HG03439 (cell line): ENCODE measurements around the gene LAMB4.

Source experiments
- ATAC-seq: cut with Tn5 transposase; IDR thresholded peaks from one replicate; pipeline ENCODE4 v1.9.1; 2021; ENCODE audit warnings: mild to moderate bottlenecking, moderate library complexity; ENCODE audit not compliant: unreplicated experiment

The LAMB4 gene

GRCh38 chr7:107999779-108000560 lies 130.2 kb downstream of the LAMB4 start:
- no peak for ATAC-seq

DNA sequence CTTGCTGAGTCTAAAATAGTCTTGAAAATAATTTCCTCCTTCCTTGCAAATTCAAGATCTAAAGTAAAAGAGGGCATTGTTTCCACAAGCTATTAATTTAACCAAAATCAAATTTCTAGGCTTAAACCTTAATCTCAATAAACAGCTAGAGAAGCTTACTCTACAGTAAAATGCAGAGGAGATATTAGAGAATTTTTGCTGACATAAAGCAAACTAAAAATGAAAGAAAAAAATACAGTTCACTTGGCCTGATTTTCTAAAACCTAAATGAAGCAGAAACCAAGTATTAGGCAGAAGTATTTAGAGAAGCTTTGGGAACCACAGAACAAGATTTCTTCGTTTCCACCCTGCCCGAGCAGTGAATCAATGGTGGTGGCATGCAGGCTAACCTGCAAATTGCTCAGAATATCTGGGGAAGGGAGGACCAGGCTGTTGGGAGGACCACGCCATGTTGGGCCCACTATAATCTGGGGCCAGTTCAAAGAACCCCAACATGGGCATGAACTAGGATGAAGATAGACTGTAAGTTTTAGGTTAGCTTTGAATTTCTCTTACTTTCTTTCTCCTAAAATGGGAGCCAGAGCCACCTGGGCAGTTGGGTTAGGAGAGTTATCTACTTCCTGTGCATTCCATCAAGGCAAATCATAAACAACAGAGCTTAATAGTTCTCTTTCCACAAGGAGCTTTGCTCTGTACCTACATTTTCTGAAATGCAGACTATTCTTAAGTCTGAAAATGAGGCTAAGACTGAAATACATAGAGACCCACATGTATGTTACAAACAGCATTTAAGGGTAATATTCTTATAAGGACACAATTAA lies 131.3 kb downstream of the LAMB4 start:
- ATAC-seq = no peak

DNA sequence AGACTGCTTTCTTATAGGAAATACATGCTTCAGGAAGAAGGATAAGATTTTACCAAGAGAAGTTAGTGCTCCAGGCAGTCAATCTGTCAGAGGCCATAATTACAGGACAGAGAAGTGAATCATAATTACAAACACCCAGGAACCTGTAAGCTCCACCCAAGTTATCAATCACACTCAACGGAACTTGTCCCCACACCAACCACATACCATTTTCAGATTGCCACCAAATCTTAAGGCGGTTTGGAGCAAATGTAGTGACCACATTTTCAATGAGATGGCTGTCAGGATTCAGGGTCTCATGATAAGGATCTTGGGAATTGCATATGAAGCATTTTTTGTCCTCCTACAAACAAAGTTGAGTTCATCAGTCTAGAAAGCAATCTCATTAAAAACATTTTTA lies 132.0 kb downstream of the LAMB4 start:
- ATAC-seq = no peak

- ATAC-seq = no peak
Measured at GRCh38 chr7:107996072-107996882, 133.9 kb downstream of the LAMB4 start.

DNA sequence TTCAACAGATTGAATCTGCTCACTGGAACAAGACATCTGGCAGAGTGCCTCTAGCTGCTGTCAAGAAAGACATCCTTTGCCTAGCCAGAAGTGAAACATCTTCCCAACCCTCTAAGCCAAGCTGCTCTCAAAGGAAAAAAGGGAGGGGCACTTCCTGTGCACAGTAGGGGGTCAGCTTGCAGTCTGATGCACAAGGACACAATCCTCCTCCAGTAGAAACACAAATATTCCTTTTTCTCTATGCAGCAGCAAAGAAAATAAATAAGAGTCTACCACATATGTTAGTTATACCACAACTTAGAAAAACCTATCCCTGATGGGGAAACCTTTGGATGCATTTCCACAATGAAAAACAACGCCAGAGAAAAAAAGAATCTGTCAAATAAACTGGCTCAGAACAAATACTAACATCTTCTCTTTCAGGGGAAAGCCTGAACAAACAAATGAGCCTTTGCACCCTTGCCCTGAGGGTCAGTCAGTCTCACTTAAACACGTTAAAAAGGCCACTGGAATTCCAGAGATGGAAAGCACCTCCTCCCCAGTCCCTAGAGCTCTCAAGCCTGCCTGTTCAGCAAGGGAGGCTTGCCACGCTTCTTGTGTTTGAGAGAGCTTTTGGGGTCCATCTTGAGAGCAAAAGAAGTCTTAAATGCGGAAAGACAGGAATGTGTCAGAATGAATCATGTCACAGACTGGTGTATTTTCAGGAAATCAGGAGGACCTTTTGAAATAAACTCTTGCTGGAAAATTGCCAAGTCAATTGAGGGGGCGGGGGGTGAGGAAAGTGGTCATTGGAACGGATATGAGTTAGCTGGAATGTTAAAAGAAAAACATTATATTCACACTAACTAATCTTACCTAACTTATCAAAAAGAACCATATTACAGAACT lies 134.7 kb downstream of the LAMB4 start:
- ATAC-seq = no peak

GRCh38 chr7:107994421-107995030 lies 135.6 kb downstream of the LAMB4 start:
- no peak for ATAC-seq

- ATAC-seq = no peak
Measured at GRCh38 chr7:107993891-107994291, 136.3 kb downstream of the LAMB4 start.

GRCh38 chr7:107989618-107990373 lies 140.4 kb downstream of the LAMB4 start:
- ATAC-seq = no peak

DNA sequence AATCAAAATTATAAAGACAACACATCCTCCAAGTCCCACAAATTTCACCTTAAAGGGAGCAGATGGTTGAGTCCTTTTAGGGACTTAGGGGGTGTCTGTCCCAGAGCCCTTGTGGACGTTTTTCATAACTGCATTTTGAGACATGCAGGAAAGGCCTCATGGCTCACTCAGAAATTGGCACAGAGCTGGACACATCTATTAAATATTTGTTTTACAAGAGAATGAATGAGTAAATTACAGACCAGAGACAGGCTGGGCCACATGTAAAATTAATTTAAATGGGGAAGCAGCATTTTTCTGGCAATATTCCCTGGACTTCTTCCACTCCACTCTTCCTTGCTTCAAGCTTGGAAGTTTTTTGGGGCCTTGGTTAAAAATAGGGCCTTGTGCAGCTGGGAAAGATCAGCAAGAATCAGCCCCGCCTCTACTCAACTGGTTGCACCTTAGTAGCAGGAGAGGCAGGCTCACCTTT lies 147.2 kb downstream of the LAMB4 start:
- ATAC-seq = no peak

- ATAC-seq = no peak
Measured at GRCh38 chr7:107982042-107982840, 147.9 kb downstream of the LAMB4 start.

GRCh38 chr7:107981466-107981865 lies 148.7 kb downstream of the LAMB4 start:
- ATAC-seq = no peak

DNA sequence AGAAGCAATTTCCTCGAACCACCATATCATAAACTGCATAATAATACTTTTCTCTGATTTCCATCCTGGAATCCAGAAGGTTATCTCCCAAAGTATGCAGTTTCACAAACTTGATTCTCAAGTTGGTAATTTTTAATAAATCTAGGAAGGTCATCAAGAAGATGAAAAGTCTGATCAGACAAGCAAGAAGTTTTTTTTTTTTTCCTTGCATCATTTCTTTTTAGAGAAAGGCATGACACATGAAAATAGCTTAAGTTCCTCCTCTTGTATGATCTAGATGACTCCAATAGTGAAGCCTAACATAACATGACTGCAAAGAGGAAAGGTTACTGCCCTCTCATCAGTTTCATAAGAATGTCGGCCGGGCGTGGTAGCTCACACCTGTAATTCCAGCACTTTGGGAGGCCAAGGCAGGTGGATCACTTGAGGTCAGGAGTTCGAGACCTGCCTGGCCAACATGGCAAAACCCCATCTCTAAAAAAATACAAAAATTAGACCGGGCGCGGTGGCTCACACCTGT lies 149.4 kb downstream of the LAMB4 start:
- ATAC-seq = no peak

DNA sequence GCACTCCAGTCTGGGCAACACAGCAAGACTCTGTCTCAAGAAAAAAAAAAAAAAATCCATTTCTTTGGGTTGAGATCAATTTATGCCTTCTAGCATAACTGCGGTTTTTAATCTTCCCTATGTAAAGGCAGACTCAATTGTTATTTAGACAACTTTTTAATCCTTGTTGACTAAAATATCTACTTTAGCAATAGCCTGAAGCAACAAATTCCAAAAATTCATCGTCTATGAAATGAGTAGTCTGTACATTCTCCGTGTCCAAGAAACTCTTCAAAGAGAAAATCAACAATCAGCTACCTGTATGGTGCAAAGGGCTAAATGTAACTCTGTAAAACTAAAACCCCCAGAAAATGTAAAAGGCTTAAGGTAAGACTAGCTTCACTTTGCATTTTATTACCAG lies 150.0 kb downstream of the LAMB4 start:
- no peak for ATAC-seq

- no peak for ATAC-seq
Measured at GRCh38 chr7:107978815-107979408, 151.2 kb downstream of the LAMB4 start.

DNA sequence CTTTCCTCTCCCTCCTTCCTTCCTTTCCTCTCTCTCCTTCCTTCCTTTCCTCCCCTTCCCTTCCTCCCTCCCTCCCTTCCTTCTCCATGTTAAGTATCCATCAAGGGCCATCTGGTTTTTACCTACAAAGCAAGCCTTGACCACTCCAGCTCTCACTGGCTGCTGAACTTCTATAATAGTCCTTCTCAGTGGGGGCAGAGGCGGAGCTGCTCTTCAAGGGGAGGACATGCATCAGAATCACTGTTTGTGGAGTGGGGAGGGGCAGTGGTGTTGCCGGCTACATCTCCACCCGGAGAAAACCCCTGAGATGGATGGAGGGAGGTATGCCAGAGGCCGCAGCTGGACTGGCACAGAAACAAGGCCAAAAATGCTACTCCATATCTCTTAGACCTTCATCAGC lies 153.1 kb downstream of the LAMB4 start:
- no peak for ATAC-seq

DNA sequence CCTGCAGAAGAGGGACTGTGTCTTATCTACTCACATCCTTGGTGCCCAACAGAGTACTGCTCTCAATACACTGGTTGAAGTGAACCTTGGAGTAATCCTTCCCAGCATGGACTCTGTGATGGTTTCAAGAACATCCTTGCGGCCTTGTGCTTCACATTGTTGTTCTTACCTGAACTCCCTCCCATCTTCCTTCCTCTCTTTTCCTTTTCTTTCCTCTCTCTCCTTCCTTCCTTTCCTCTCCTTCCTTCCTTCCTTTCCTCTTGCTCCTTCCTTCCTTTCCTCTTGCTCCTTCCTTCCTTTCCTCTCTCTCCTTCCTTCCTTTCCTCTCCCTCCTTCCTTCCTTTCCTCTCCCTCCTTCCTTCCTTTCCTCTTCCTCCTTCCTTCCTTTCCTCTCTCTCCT lies 153.5 kb downstream of the LAMB4 start:
- ATAC-seq = no peak

DNA sequence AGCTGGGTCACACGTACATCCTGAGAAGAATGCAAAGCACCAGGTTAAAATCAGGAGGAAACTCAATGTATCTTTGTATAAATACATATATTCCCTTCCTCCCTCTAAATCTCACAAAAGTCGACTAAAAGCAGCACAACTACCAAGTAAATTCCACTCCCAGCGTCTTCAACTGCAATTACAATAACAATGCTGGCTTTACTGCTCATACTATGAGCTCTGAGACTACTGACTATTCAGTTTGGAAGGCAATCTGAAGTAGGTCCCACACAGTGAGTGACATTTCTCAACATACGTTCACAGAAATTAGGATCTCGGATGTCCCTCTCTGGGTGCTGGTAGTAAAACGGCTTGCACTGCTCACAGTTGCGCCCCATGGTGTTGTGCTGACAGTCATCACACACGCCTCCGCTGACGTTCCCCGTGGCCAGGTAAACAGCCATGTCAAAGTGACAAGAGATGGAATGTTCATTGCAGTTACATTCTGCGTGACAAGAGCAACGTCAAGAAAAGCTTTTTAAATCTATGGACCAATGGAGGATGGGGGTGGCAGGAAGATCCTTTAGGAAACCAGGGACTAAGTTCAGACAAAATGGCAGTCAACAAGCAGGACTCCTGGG lies 154.7 kb downstream of the LAMB4 start:
- ATAC-seq = no peak
